K562 (cell line): ENCODE measurements around the gene CHST13. TPM values are rescaled to one million over a fixed set of nuclear protein-coding genes. Genes with fewer than 3 reads are reported as not detected.

ENCODE experiments used
- ATAC-seq: fragments of 200-7000 bp; cut with Tn5 transposase; 3 replicates; pipeline ENCODE4 v1.9.1; 2020; ENCODE audit warnings: moderate library complexity
- BruUV-seq: library from RNA; stranded (reverse); fragments of 400-500 nt; replicated peaks from 2 replicates; lab custom pipeline; 2021; lab: Mats Ljungman, UMichigan
- CTCF ChIA-PET: fragments of 300-600 bp; formaldehyde crosslinking; extraction: SDS; loops from one replicate; lab custom pipeline; 2021; ENCODE audit warnings: low intra/inter-chr PET ratio; lab: Yijun Ruan, JAX
- POLR2A ChIA-PET: fragments of 300-600, 350-650 bp; sonication (Branson Sonifier 250); formaldehyde crosslinking; extraction: SDS; loops from one replicate; lab custom pipeline; 2021; ENCODE audit warnings: antibody characterized with exemption, inconsistent platforms; lab: Yijun Ruan, JAX
- DNase-seq, 4 experiments: peaks; one replicate each; pipeline versions ENCODE4 v3.0.0 to v3.0.0-alpha.2; 2011 to 2018; ENCODE audit warnings: low spot score in 3 of 4, mixed read lengths in 3 of 4; ENCODE audit errors: extremely low read depth in 1 of 4
- FAIRE-seq: peaks from 2 replicates; lab custom pipeline; 2011; peaks lifted over from hg19 to GRCh38; lab: Jason Lieb, UNC
- H2AFZ ChIP-seq: 2 replicates; pipeline ENCODE4 v1.6.0; 2011; ENCODE audit warnings: low read depth, low read length, control low read depth, inconsistent platforms
- H3K27ac ChIP-seq: fragments of 200-600 bp; 3 replicates; pipeline ENCODE4 v1.8.0; 2011; ENCODE audit warnings: low read depth, mild to moderate bottlenecking, control low read depth, inconsistent platforms, low read length, moderate library complexity, mixed read lengths; ENCODE audit errors: extremely low read depth
- H3K27me3 ChIP-seq, 2 experiments: fragments of 300-600 bp in 1 of 2; 2 replicates in 1 of 2; 3 replicates in 1 of 2; pipeline versions ENCODE4 v1.6.0 to v1.8.0; 2011; ENCODE audit warnings: inconsistent platforms in 2 of 2, low read length in 2 of 2, mild to moderate bottlenecking in 1 of 2, mixed read lengths in 1 of 2, moderate library complexity in 1 of 2; ENCODE audit not compliant: control insufficient read depth in 2 of 2, insufficient read depth in 2 of 2
- H3K36me3 ChIP-seq: fragments of 300-600 bp; 3 replicates; pipeline ENCODE4 v1.8.0; 2011; ENCODE audit warnings: mild to moderate bottlenecking, low read length, inconsistent platforms; ENCODE audit not compliant: control insufficient read depth, insufficient read depth
- H3K4me1 ChIP-seq, 2 experiments: fragments of 200-600 bp in 1 of 2; replicated peaks in 1 of 2; 2 replicates in 1 of 2; 3 replicates in 1 of 2; pipeline versions ENCODE4 v1.5.1 to v1.8.0; 2011; ENCODE audit warnings: inconsistent platforms in 2 of 2, low read length in 2 of 2, mild to moderate bottlenecking in 1 of 2, mixed read lengths in 1 of 2, moderate library complexity in 1 of 2; ENCODE audit not compliant: control insufficient read depth in 2 of 2, insufficient read depth in 2 of 2
- H3K4me2 ChIP-seq: 2 replicates; pipeline ENCODE4 v1.6.1; 2011; ENCODE audit warnings: low read length, control low read depth, inconsistent platforms, mixed read lengths; ENCODE audit not compliant: insufficient read depth
- H3K4me3 ChIP-seq: fragments of 200-600 bp; sonication (generic), shearing (Covaris generic); 2 replicates; pipeline ENCODE4 v1.5.1; 2016; ENCODE audit warnings: control low read depth, inconsistent platforms
- H3K79me2 ChIP-seq: fragments of 200-600 bp; 3 replicates; pipeline ENCODE4 v1.8.0; 2011; ENCODE audit warnings: low read length, inconsistent platforms; ENCODE audit not compliant: control insufficient read depth, insufficient read depth
- H3K9ac ChIP-seq, 2 experiments: 2 replicates each; pipeline versions ENCODE4 v1.6.0 to v1.6.1; 2011; ENCODE audit warnings: low read depth in 2 of 2, low read length in 2 of 2, control low read depth in 1 of 2, inconsistent platforms in 1 of 2, mild to moderate bottlenecking in 1 of 2, mixed read lengths in 1 of 2; ENCODE audit not compliant: insufficient read depth in 1 of 2
- H3K9me1 ChIP-seq: one replicate; pipeline ENCODE4 v1.6.0; 2011; ENCODE audit warnings: inconsistent platforms, mild to moderate bottlenecking, low read length, moderate library complexity; ENCODE audit not compliant: control insufficient read depth, insufficient read depth
- H3K9me3 ChIP-seq: replicated peaks from 2 replicates; pipeline ENCODE4 v1.5.1; 2011; ENCODE audit warnings: low read depth, low read length, inconsistent platforms; ENCODE audit not compliant: control insufficient read depth, insufficient read depth
- H4K20me1 ChIP-seq: replicated peaks from 2 replicates; pipeline ENCODE4 v1.6.1; 2011; ENCODE audit warnings: low read length, inconsistent platforms, mixed read lengths; ENCODE audit not compliant: control insufficient read depth, insufficient read depth
- GMEB1 ChIP-seq: fragments of 250-450 bp; sonication (Bioruptor Pico); IDR thresholded peaks from 2 replicates; pipeline ENCODE4 v1.4.0; 2020; ENCODE audit warnings: mild to moderate bottlenecking
- HES1 ChIP-seq: fragments of 450-650 bp; IDR thresholded peaks from 2 replicates; pipeline ENCODE4 v1.6.1; 2016; ENCODE audit warnings: low read depth, mild to moderate bottlenecking, moderate library complexity
- L3MBTL2 ChIP-seq: fragments of 450-650 bp; IDR thresholded peaks from 2 replicates; pipeline ENCODE4 v1.6.1; 2016; ENCODE audit warnings: mild to moderate bottlenecking, moderate library complexity
- PHF8 ChIP-seq: fragments of 200-600 bp; sonication (generic); IDR thresholded peaks from 2 replicates; pipeline ENCODE4 v1.6.1; 2012; ENCODE audit warnings: mixed run types, mild to moderate bottlenecking, inconsistent platforms, low read length, moderate library complexity, borderline replicate concordance
- RB1 ChIP-seq: fragments of 450-650 bp; IDR thresholded peaks from 2 replicates; pipeline ENCODE4 v1.6.1; 2017; ENCODE audit warnings: low read depth, mild to moderate bottlenecking
- RBFOX2 ChIP-seq: fragments of 200-400 bp; formaldehyde crosslinking; IDR thresholded peaks from 2 replicates; pipeline ENCODE4 v1.6.1; 2017; ENCODE audit warnings: low read depth, mild to moderate bottlenecking, low read length, moderate library complexity
- TAF1 ChIP-seq: IDR thresholded peaks from 2 replicates; pipeline ENCODE4 v1.6.1; 2011; ENCODE audit warnings: mild to moderate bottlenecking, low read length, moderate library complexity; ENCODE audit not compliant: insufficient read depth, control insufficient read depth, severe bottlenecking; ENCODE audit errors: extremely low read depth
- TGIF2 ChIP-seq: sonication (generic); formaldehyde crosslinking; IDR thresholded peaks from 2 replicates; pipeline ENCODE4 v1.8.1; 2022; ENCODE audit warnings: mild to moderate bottlenecking, missing genetic modification reagents, moderate library complexity
- VEZF1 ChIP-seq: fragments of 200-800 bp; sonication (Bioruptor generic); IDR thresholded peaks from 2 replicates; pipeline ENCODE4 v1.6.1; 2017; ENCODE audit warnings: missing genetic modification characterization, missing compliant biosample characterization
- WGBS: fragments of 100-300 bp; shearing (Covaris generic); methylation state at CpG from one replicate; pipeline ENCODE4 v1.1.6; 2016; ENCODE audit warnings: low coverage, mixed read lengths; ENCODE audit not compliant: insufficient coverage; ENCODE audit errors: missing lambda C conversion rate; 5-methylcytosine and 5-hydroxymethylcytosine counted together
- in situ Hi-C: fragments of 300-500 bp; cut with MboI; formaldehyde crosslinking; loops from 4 replicates; pipeline ENCODE4 v1.15.0; 2018; ENCODE audit warnings: inconsistent platforms, mixed read lengths
- intact Hi-C: fragments of 100-400 bp; cut with micrococcal nuclease; formaldehyde crosslinking; loops from 2 replicates; pipeline ENCODE4 v1.14.2; 2022
- polyA plus RNA-seq, 8 experiments: library from polyadenylated mRNA; depleted of rRNA in 4 of 8; stranded (reverse) in 5 of 8; unstranded in 3 of 8; fragments of >200 nt; fragmentation: Nextera tagmentation in 2 of 8; fragmentation: Illumina TruSeq in 1 of 8; extraction: Ambion mirVana in 2 of 8; extraction: Trizol in 1 of 8; gene quantifications; 2 replicates each; pipeline versions ENCODE4 v1.2.1 to v1.2.3, GENCODE V29; 2011 to 2014; ENCODE audit warnings: inconsistent platforms in 1 of 8, missing spikeins in 1 of 8
- total RNA-seq, 7 experiments: library from RNA; depleted of rRNA in 6 of 7; stranded (reverse); fragments of >200 nt in 6 of 7; fragmentation: Illumina TruSeq in 2 of 7; extraction: Trizol in 2 of 7; gene quantifications; 2 replicates each; pipeline versions ENCODE4 v1.2.1 to v1.2.3, GENCODE V29; 2011 to 2021; ENCODE audit warnings: low replicate concordance in 1 of 7

CHST13 gene
- total and polyA plus RNA-seq, 9 of the 15 experiments (the other 6 are each of a cell fraction or from before 2014, with no cell fraction given) = not detected

GRCh38 chr3:126475413-126476114 is 48.4 kb upstream of the CHST13 start, which contains the start of gene ZXDC:
TSS of gene ZXDC (minus strand) at chr3:126475891. CDS start at chr3:126475865, 26 bp downstream.
- FAIRE-seq (no peak), DNase-seq (peak; percentile 90 to 97 (median 95)), ATAC-seq (peak; percentile 86)
- peak within 1 kb of the TSS; percentile 99 for H2AFZ ChIP-seq
- no peaks in the 10 kb centered on the region for H3K9me1 ChIP-seq
- peak within 1 kb of the TSS; percentile 69 to 97 for H3K9ac ChIP-seq
- H3K4me1 ChIP-seq = peaks cover 24 to 28% of the 10 kb centered on the region in 2 experiments; a peak in 4 of 5 replicates
- H3K79me2 ChIP-seq = peaks cover 40% of the 10 kb centered on the region
- in situ Hi-C loops (no loop called here), intact Hi-C loops (loop anchor here (2.0 kb wide), 1 partner anchor 65 kb away; no protein-coding TSS in a partner anchor)
- 0% methylated on average over 20 of the region's 112 CpGs for WGBS
- no peaks in the 10 kb centered on the region for H3K9me3 ChIP-seq
- BruUV-seq = no TSS peak
- peaks cover 16% of the 10 kb centered on the region for H3K36me3 ChIP-seq
- ChIA-PET CTCF (no interaction called here), POLR2A (interaction anchor here (0.6 to 1.0 kb wide), 5 partner anchors 12 to 898 kb away, joined by 3 read pairs; no protein-coding TSS in a partner anchor)
- peak within 1 kb of the TSS; percentile 79 for H3K27ac ChIP-seq
- H4K20me1 ChIP-seq = peaks cover 8% of the 10 kb centered on the region
- H3K4me3 ChIP-seq = peak within 1 kb of the TSS; percentile 61
- peak within 1 kb of the TSS; percentile 92 for H3K4me2 ChIP-seq
- no peaks in the 10 kb centered on the region for H3K27me3 ChIP-seq
- TF ChIP-seq RB1 (peak; percentile 71), RBFOX2 (peak; percentile 53; the same call in 1 of the 2 replicates), VEZF1 (peak; percentile 68), TAF1 (peak; percentile 8), HES1 (no peak), GMEB1 (CRISPR knock-in tag) (peak; percentile 82), TGIF2 (no peak), L3MBTL2 (no peak), PHF8 (peak; percentile 64; the same call in 1 of the 2 replicates)
